ENCODE measurements around the gene SERPINE1. TPM values are rescaled to one million over a fixed set of nuclear protein-coding genes. Genes with fewer than 3 reads are reported as not detected.

SERPINE1 gene
- total RNA-seq, 2 donors from 2014 or later = 3.7 to 24.4 TPM

GRCh38 chr7:101140746-101141382 lies 14.0 kb downstream of the SERPINE1 start:
- no peaks in the 10 kb centered on the region for H3K27me3 ChIP-seq (replicated peaks; ENCODE audit: insufficient read depth)
- DNase-seq (ENCODE audit: low spot score) = no peak
- no peak overlapping the region for H3K27ac ChIP-seq
- no peaks in the 10 kb centered on the region for H3K9me3 ChIP-seq
- TF ChIP-seq POLR2AphosphoS5 (IDR thresholded peaks at IDR 0.05) (no peak), POLR2A (IDR thresholded peaks at IDR 0.05) (no peak)
- TF ChIP-seq, protein P1, sequence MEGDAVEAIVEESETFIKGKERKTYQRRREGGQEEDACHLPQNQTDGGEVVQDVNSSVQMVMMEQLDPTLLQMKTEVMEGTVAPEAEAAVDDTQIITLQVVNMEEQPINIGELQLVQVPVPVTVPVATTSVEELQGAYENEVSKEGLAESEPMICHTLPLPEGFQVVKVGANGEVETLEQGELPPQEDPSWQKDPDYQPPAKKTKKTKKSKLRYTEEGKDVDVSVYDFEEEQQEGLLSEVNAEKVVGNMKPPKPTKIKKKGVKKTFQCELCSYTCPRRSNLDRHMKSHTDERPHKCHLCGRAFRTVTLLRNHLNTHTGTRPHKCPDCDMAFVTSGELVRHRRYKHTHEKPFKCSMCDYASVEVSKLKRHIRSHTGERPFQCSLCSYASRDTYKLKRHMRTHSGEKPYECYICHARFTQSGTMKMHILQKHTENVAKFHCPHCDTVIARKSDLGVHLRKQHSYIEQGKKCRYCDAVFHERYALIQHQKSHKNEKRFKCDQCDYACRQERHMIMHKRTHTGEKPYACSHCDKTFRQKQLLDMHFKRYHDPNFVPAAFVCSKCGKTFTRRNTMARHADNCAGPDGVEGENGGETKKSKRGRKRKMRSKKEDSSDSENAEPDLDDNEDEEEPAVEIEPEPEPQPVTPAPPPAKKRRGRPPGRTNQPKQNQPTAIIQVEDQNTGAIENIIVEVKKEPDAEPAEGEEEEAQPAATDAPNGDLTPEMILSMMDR (IDR thresholded peaks at IDR 0.05) = no peak
- intact Hi-C loops (cut with DNase I) = loop anchor here (5.0 kb wide), 1 partner anchor 141 kb away; no protein-coding TSS in a partner anchor
- no peaks in the 10 kb centered on the region for H3K36me3 ChIP-seq
- no peak overlapping the region for H3K4me3 ChIP-seq
- WGBS = 71% methylated on average over 4 of the region's 4 CpGs
- H3K4me1 ChIP-seq (replicated peaks) = no peaks in the 10 kb centered on the region

- Histone ChIP-seq H3K27me3 (replicated peaks; ENCODE audit: insufficient read depth) (no peaks in the 10 kb centered on the region), H3K9me3 (no peaks in the 10 kb centered on the region), H3K27ac (no peak overlapping the region), H3K36me3 (no peaks in the 10 kb centered on the region), H3K4me1 (replicated peaks) (peaks cover 4% of the 10 kb centered on the region), H3K4me3 (no peak overlapping the region)
- no peak for DNase-seq (ENCODE audit: low spot score)
- intact Hi-C loops (cut with DNase I) = no loop called here
- TF ChIP-seq, protein P1 (IDR thresholded peaks at IDR 0.05) = no peak
- TF ChIP-seq POLR2A (IDR thresholded peaks at IDR 0.05) = no peak
- no peak for TF ChIP-seq POLR2AphosphoS5 (IDR thresholded peaks at IDR 0.05)
- WGBS = 85% methylated on average over 2 of the region's 2 CpGs
Measured at GRCh38 chr7:101151908-101152651, 25.2 kb downstream of the SERPINE1 start.

DNA sequence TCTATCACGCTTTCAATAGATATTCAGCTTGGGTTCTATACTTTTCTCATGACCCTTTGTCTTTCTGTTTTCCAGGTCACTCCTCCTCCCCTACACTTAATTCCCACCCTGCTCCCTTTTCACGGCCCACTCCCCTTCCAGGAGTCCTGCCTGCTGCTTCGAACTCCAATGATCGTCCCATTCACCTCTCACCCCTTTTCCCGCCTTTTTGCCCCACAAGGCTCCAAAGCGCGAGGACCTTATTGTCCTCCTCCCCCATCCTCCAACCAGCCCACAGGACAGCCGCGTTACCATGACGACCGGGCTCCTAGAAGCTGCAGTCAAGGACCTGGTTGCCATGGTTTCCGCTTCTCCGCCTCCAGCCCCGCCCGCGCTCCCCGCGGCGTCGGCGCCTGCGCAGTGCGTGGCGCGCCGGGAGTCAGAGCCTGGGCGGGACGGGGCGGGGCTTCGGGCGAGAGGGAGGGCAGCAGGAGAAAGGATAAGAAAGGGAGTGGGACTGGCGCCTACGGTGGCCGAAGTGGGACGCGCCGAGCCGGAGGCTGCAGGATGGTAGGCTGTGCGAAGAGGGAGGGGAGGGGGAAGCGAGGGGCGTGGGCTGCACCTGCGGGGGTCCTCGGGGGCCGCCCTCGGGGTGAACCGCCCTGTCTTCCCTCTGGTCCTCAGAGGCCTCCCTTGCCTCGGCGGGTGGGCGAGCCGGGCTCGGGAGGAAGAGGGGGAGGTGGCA lies 27.2 kb downstream of the SERPINE1 start, which contains the start of gene AP1S1:
AP1S1 (plus strand) TSS at position 508 of the 724 bp plus-strand sequence; CDS start at position 547, 39 bp downstream.
- H3K9me3 ChIP-seq = no peaks in the 10 kb centered on the region
- peak; percentile 90 for DNase-seq (ENCODE audit: low spot score)
- H3K36me3 ChIP-seq = no peaks in the 10 kb centered on the region
- peak within 1 kb of the TSS; percentile 93 to 98 for H3K4me3 ChIP-seq
- WGBS = 4% methylated on average over 42 of the region's 51 CpGs
- intact Hi-C loops (cut with DNase I) = no loop called here
- peaks cover 4% of the 10 kb centered on the region for H3K4me1 ChIP-seq (replicated peaks)
- H3K27ac ChIP-seq = peak within 1 kb of the TSS; percentile 46 to 65
- no peaks in the 10 kb centered on the region for H3K27me3 ChIP-seq (replicated peaks; ENCODE audit: insufficient read depth)
- TF ChIP-seq, protein P1 (IDR thresholded peaks at IDR 0.05) = peak in 1 of 4 experiments; percentile 24
- TF ChIP-seq POLR2AphosphoS5 (IDR thresholded peaks at IDR 0.05) (peak; percentile 89), POLR2A (IDR thresholded peaks at IDR 0.05) (peak; percentile 71)

DNA sequence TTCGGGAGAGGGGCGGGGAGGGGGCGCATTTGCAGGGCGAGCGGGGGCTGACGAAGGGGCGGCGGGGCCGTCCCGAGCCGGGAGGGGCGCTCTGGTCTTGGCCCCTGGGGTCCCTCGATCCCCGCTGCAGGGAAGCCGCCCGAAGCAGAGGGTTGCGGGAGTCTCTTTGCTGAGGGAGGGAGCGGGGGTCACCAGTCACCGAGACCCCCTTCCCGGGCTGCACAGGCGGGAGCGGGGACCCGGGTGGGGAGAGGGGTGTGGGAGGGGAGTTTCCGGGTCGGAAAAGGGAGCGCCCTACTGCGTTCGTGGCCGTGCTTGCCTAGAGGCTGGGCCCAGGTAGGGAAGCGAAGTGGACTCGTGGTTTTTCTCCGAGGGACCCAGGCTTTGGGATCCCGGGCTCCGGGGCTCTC lies 27.8 kb downstream of the SERPINE1 start:
- no peak for TF ChIP-seq POLR2A (IDR thresholded peaks at IDR 0.05)
- TF ChIP-seq POLR2AphosphoS5 (IDR thresholded peaks at IDR 0.05) = no peak
- TF ChIP-seq, protein P1 (IDR thresholded peaks at IDR 0.05) = no peak
- intact Hi-C loops (cut with DNase I) = no loop called here
- Histone ChIP-seq H3K36me3 (no peaks in the 10 kb centered on the region), H3K27me3 (replicated peaks; ENCODE audit: insufficient read depth) (no peaks in the 10 kb centered on the region), H3K27ac (peak overlapping the region; percentile 46 to 65), H3K4me1 (replicated peaks) (peaks cover 4% of the 10 kb centered on the region), H3K9me3 (no peaks in the 10 kb centered on the region), H3K4me3 (peak overlapping the region; percentile 93 to 98)
- DNase-seq (ENCODE audit: low spot score) = no peak
- WGBS = 2% methylated on average over 28 of the region's 34 CpGs

Measured in prostate gland (tissue), 2 donors.